Stimulated activated memory B cell treated with anti-CD40 and anti-IgM and Interleukin-4, amounts not matched to agents 10 μg/mL and 1 μg/mL and 100 μg/mL, for 72 hours (primary cell): ENCODE data around the gene ANKLE2.
"Not testable (repeated sequence)": the region's sequence is repeated elsewhere in the genome, so short reads cannot be mapped to it uniquely, and the experiment has no call there.

Source experiments
- ATAC-seq: fragments of 150-1000 bp; cut with Tn5 transposase; 2 replicates; pipeline ENCODE4 v1.10.0; 2021
- H3K27ac Mint-ChIP-seq: one replicate; pipeline ENCODE4 v1.8.0; 2022; ENCODE audit warnings: mild to moderate bottlenecking, mixed read lengths
- H3K27me3 Mint-ChIP-seq: one replicate; pipeline ENCODE4 v1.8.0; 2022; ENCODE audit warnings: mixed read lengths
- H3K36me3 Mint-ChIP-seq: one replicate; pipeline ENCODE4 v1.8.0; 2022; ENCODE audit warnings: mixed read lengths
- H3K4me1 Mint-ChIP-seq: one replicate; pipeline ENCODE4 v1.8.0; 2022; ENCODE audit warnings: mixed read lengths
- H3K4me3 Mint-ChIP-seq: one replicate; pipeline ENCODE4 v1.8.0; 2022; ENCODE audit warnings: mild to moderate bottlenecking, moderate library complexity, mixed read lengths
- H3K9me3 Mint-ChIP-seq: one replicate; pipeline ENCODE4 v1.8.0; 2022; ENCODE audit warnings: mixed read lengths

The ANKLE2 gene

GRCh38 chr12:132766380-132767085 lies 4.9 kb upstream of the ANKLE2 start:
- no peaks in the 10 kb centered on the region for H3K9me3 Mint-ChIP-seq
- ATAC-seq, result no peak
- H3K4me3 Mint-ChIP-seq, result no peak overlapping the region
- H3K4me1 Mint-ChIP-seq, result peaks cover 62% of the 10 kb centered on the region
- H3K27ac Mint-ChIP-seq, result peak overlapping the region; percentile 97
- H3K27me3 Mint-ChIP-seq, result no peaks in the 10 kb centered on the region
- H3K36me3 Mint-ChIP-seq, result peaks cover 22% of the 10 kb centered on the region

GRCh38 chr12:132765361-132765760 lies 3.7 kb upstream of the ANKLE2 start:
- Mint-ChIP-seq H3K9me3 (no peaks in the 10 kb centered on the region), H3K4me3 (no peak overlapping the region), H3K27ac (peak overlapping the region; percentile 97), H3K36me3 (peaks cover 31% of the 10 kb centered on the region), H3K27me3 (no peaks in the 10 kb centered on the region), H3K4me1 (peaks cover 62% of the 10 kb centered on the region)
- ATAC-seq, result no peak

GRCh38 chr12:132764231-132764630 lies 2.6 kb upstream of the ANKLE2 start:
- peak overlapping the region; percentile 91 for H3K27ac Mint-ChIP-seq
- peaks cover 57% of the 10 kb centered on the region for H3K4me1 Mint-ChIP-seq
- ATAC-seq, result no peak
- H3K36me3 Mint-ChIP-seq, result peaks cover 30% of the 10 kb centered on the region
- no peaks in the 10 kb centered on the region for H3K9me3 Mint-ChIP-seq
- no peak overlapping the region for H3K4me3 Mint-ChIP-seq
- no peaks in the 10 kb centered on the region for H3K27me3 Mint-ChIP-seq

- H3K4me1 Mint-ChIP-seq, result peaks cover 43% of the 10 kb centered on the region
- H3K4me3 Mint-ChIP-seq, result peak overlapping the region; percentile 79
- peak overlapping the region; percentile 91 for H3K27ac Mint-ChIP-seq
- no peaks in the 10 kb centered on the region for H3K9me3 Mint-ChIP-seq
- peaks cover 14% of the 10 kb centered on the region for H3K36me3 Mint-ChIP-seq
- H3K27me3 Mint-ChIP-seq, result no peaks in the 10 kb centered on the region
- peak; percentile 96 for ATAC-seq
These were observed 420 bp upstream of the ANKLE2 start for GRCh38 chr12:132761921-132762583.

- peak overlapping the region; percentile 95 for H3K4me3 Mint-ChIP-seq
- no peaks in the 10 kb centered on the region for H3K9me3 Mint-ChIP-seq
- H3K27ac Mint-ChIP-seq, result no peak overlapping the region
- no peaks in the 10 kb centered on the region for H3K27me3 Mint-ChIP-seq
- peaks cover 25% of the 10 kb centered on the region for H3K36me3 Mint-ChIP-seq
- H3K4me1 Mint-ChIP-seq, result peaks cover 42% of the 10 kb centered on the region
- ATAC-seq, result no peak
These were observed 2.3 kb downstream of the ANKLE2 start for GRCh38 chr12:132759359-132759758.

- not testable (repeated sequence) for H3K27me3 Mint-ChIP-seq, H3K9me3 Mint-ChIP-seq, ATAC-seq, H3K4me3 Mint-ChIP-seq, H3K27ac Mint-ChIP-seq
- Mint-ChIP-seq H3K4me1 (peaks cover 36% of the 10 kb centered on the region), H3K36me3 (peaks cover 27% of the 10 kb centered on the region)
These were observed 2.8 kb downstream of the ANKLE2 start for GRCh38 chr12:132758825-132759224.

- Mint-ChIP-seq H3K4me3 (no peak overlapping the region), H3K27ac (no peak overlapping the region), H3K4me1 (peaks cover 10% of the 10 kb centered on the region), H3K36me3 (peaks cover 27% of the 10 kb centered on the region), H3K27me3 (no peaks in the 10 kb centered on the region), H3K9me3 (no peaks in the 10 kb centered on the region)
- no peak for ATAC-seq
These were observed 7.3 kb downstream of the ANKLE2 start for GRCh38 chr12:132754160-132754932.

GRCh38 chr12:132753670-132754069 lies 8.0 kb downstream of the ANKLE2 start:
- not testable (repeated sequence) for H3K4me3 Mint-ChIP-seq, H3K9me3 Mint-ChIP-seq, H3K4me1 Mint-ChIP-seq, H3K27ac Mint-ChIP-seq, H3K27me3 Mint-ChIP-seq, ATAC-seq
- H3K36me3 Mint-ChIP-seq, result peaks cover 27% of the 10 kb centered on the region

- Mint-ChIP-seq H3K4me3 (no peak overlapping the region), H3K27ac (no peak overlapping the region), H3K4me1 (peaks cover 7% of the 10 kb centered on the region), H3K27me3 (no peaks in the 10 kb centered on the region), H3K36me3 (peaks cover 51% of the 10 kb centered on the region), H3K9me3 (no peaks in the 10 kb centered on the region)
- ATAC-seq, result no peak
These were observed 13.3 kb downstream of the ANKLE2 start for GRCh38 chr12:132748319-132748718.

- H3K9me3 Mint-ChIP-seq, result no peaks in the 10 kb centered on the region
- no peak overlapping the region for H3K27ac Mint-ChIP-seq
- peaks cover 8% of the 10 kb centered on the region for H3K4me1 Mint-ChIP-seq
- H3K27me3 Mint-ChIP-seq, result no peaks in the 10 kb centered on the region
- H3K4me3 Mint-ChIP-seq, result no peak overlapping the region
- peaks cover 54% of the 10 kb centered on the region for H3K36me3 Mint-ChIP-seq
- ATAC-seq, result no peak
These were observed 13.7 kb downstream of the ANKLE2 start for GRCh38 chr12:132747896-132748295.

GRCh38 chr12:132747395-132747794 lies 14.2 kb downstream of the ANKLE2 start:
- ATAC-seq, result no peak
- Mint-ChIP-seq H3K9me3 (peaks cover 4% of the 10 kb centered on the region), H3K27ac (no peak overlapping the region), H3K36me3 (peaks cover 55% of the 10 kb centered on the region), H3K4me1 (peaks cover 13% of the 10 kb centered on the region), H3K27me3 (no peaks in the 10 kb centered on the region), H3K4me3 (no peak overlapping the region)

- H3K27me3 Mint-ChIP-seq, result no peaks in the 10 kb centered on the region
- peaks cover 61% of the 10 kb centered on the region for H3K36me3 Mint-ChIP-seq
- peaks cover 4% of the 10 kb centered on the region for H3K9me3 Mint-ChIP-seq
- peaks cover 19% of the 10 kb centered on the region for H3K4me1 Mint-ChIP-seq
- no peak for ATAC-seq
- no peak overlapping the region for H3K4me3 Mint-ChIP-seq
- H3K27ac Mint-ChIP-seq, result no peak overlapping the region
These were observed 15.0 kb downstream of the ANKLE2 start for GRCh38 chr12:132746613-132747012.

- Mint-ChIP-seq H3K9me3 (peaks cover 4% of the 10 kb centered on the region), H3K36me3 (peaks cover 80% of the 10 kb centered on the region), H3K27me3 (no peaks in the 10 kb centered on the region), H3K4me3 (no peak overlapping the region), H3K4me1 (peaks cover 19% of the 10 kb centered on the region), H3K27ac (no peak overlapping the region)
- ATAC-seq, result no peak
These were observed 17.8 kb downstream of the ANKLE2 start for GRCh38 chr12:132743831-132744230.

- Mint-ChIP-seq H3K4me3 (no peak overlapping the region), H3K27ac (peak overlapping the region; percentile 32), H3K36me3 (peaks cover 78% of the 10 kb centered on the region), H3K4me1 (peaks cover 19% of the 10 kb centered on the region), H3K27me3 (no peaks in the 10 kb centered on the region), H3K9me3 (peaks cover 4% of the 10 kb centered on the region)
- no peak for ATAC-seq
These were observed 20.0 kb downstream of the ANKLE2 start for GRCh38 chr12:132741620-132742019.

- peaks cover 4% of the 10 kb centered on the region for H3K9me3 Mint-ChIP-seq
- no peaks in the 10 kb centered on the region for H3K27me3 Mint-ChIP-seq
- ATAC-seq, result no peak
- no peak overlapping the region for H3K4me3 Mint-ChIP-seq
- no peak overlapping the region for H3K27ac Mint-ChIP-seq
- peaks cover 19% of the 10 kb centered on the region for H3K4me1 Mint-ChIP-seq
- H3K36me3 Mint-ChIP-seq, result peaks cover 86% of the 10 kb centered on the region
These were observed 21.0 kb downstream of the ANKLE2 start for GRCh38 chr12:132740652-132741051.
